ENCODE data around the gene CLDN7.

Gene CLDN7

DNA sequence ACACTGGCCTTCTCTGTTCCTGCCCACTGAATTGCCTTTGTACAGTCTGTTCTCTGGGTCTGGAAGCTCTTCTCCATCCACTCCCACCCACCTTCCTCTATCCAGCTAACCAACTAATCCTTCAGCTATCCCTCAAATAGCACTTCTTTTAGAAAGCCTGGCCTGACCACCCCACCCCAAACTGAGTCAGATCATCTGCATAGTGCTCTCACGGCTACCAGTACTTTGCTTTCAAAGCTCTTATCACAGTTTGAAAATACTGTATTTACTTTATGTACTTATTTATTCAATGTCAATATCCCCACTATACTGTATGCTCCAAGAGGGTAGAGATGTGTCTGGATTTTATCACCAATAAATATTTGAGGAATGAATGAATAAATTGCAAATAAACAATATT, 4.5 kb upstream of the CLDN7 start:
- Histone ChIP-seq H3K4me3 (ENCODE audit: low read depth in 1 of 5, low read length in 5 of 5) (no peak overlapping the region), H3K9me3 (ENCODE audit: control insufficient read depth in 5 of 5, low read length in 5 of 5) (no peaks in the 10 kb centered on the region), H3K27me3 (ENCODE audit: control insufficient read depth in 5 of 5, insufficient read depth in 4 of 5, low read length in 5 of 5) (peaks cover 0 to 19% (median 14%) of the 10 kb centered on the region in 5 donors), H3K4me1 (ENCODE audit: control insufficient read depth in 5 of 5, insufficient read depth in 5 of 5, low read length in 5 of 5) (peaks cover 0 to 29% (median 21%) of the 10 kb centered on the region in 5 donors), H3K9ac (ENCODE audit: low read length in 5 of 5) (no peak overlapping the region), H3K27ac (ENCODE audit: low read depth, low read length) (no peak overlapping the region), H3K36me3 (ENCODE audit: control insufficient read depth in 5 of 5, insufficient read depth in 5 of 5, low read length in 5 of 5) (no peaks in the 10 kb centered on the region)

DNA sequence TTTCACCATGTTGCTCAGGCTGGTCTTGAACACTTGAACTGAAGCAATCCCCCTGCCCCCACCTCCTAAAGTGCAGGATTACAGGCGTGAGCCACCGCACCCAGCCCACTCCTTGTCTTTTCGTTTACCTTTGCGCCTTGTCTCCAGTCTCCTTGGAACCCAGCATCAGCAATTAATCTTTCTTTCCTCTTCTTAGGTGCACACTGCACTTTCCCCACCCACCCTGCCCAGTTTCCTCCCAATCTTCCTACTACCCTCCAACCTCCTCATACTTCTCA, 1.5 kb upstream of the CLDN7 start:
- Histone ChIP-seq H3K27me3 (ENCODE audit: control insufficient read depth in 5 of 5, insufficient read depth in 4 of 5, low read length in 5 of 5) (peaks cover 0 to 22% (median 14%) of the 10 kb centered on the region in 5 donors), H3K36me3 (ENCODE audit: control insufficient read depth in 5 of 5, insufficient read depth in 5 of 5, low read length in 5 of 5) (peaks cover 0 to 10% (median 7%) of the 10 kb centered on the region in 5 donors), H3K9me3 (ENCODE audit: control insufficient read depth in 5 of 5, low read length in 5 of 5) (no peaks in the 10 kb centered on the region), H3K27ac (ENCODE audit: low read depth, low read length) (no peak overlapping the region), H3K4me1 (ENCODE audit: control insufficient read depth in 5 of 5, insufficient read depth in 5 of 5, low read length in 5 of 5) (peaks cover 0 to 46% (median 38%) of the 10 kb centered on the region in 5 donors), H3K9ac (ENCODE audit: low read length in 5 of 5) (no peak overlapping the region), H3K4me3 (ENCODE audit: low read depth in 1 of 5, low read length in 5 of 5) (peak overlapping the region in 1 of 5 donors; percentile 68)

DNA sequence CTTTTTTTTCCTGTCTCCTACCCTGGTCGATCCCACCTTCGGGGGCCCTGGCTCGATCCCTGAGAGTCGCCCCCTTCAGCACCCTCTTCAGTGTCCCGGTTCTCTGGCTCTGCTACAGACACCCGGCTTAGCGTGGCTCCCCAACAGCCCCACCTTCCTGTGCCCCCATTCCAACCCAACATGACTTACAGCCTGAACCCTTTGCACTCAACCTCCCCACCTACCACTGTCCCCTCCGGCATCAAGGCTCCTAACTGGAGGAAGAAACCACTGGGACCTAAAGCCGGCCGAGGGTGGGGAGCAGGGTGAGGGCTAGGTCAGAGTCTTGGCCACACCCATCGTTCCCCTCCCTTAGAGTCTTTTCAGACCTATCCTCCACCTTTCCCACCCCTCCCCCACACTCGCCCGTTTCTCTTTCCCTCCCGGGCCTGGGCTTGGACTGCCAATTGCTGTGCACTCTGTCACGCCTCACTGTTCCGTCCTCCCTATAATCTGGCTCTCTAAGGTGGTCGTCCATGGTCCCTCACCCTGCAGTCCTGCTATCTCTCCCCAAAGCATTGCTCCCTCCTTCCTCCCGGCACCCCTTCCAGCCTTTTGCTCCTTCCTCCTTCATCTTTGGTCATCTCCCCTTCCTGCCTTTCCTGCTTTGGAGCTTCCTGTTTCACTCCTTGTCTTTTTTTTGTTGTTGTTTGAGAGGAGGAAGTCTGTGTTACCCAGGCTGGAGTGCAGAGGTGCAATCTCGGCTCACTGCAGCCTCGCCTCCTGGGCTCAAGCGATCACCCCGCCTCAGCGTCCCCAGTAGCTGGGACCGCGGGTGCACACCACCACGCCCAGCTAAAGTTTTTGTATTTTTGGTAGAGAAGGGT, 890 bp upstream of the CLDN7 start:
- H3K9me3 ChIP-seq (ENCODE audit: control insufficient read depth in 5 of 5, low read length in 5 of 5): no peaks in the 10 kb centered on the region
- H3K36me3 ChIP-seq (ENCODE audit: control insufficient read depth in 5 of 5, insufficient read depth in 5 of 5, low read length in 5 of 5): peaks cover 0 to 15% (median 11%) of the 10 kb centered on the region in 5 donors
- H3K27me3 ChIP-seq (ENCODE audit: control insufficient read depth in 5 of 5, insufficient read depth in 4 of 5, low read length in 5 of 5): peaks cover 0 to 22% (median 14%) of the 10 kb centered on the region in 5 donors
- no peak overlapping the region for H3K27ac ChIP-seq (ENCODE audit: low read depth, low read length)
- peaks cover 0 to 47% (median 41%) of the 10 kb centered on the region in 5 donors for H3K4me1 ChIP-seq (ENCODE audit: control insufficient read depth in 5 of 5, insufficient read depth in 5 of 5, low read length in 5 of 5)
- H3K4me3 ChIP-seq (ENCODE audit: low read depth in 1 of 5, low read length in 5 of 5): peak overlapping the region in 4 of 5 donors; percentile 52 to 75 (median 61)
- H3K9ac ChIP-seq (ENCODE audit: low read length in 5 of 5): peak overlapping the region in 3 of 5 donors; percentile 21 to 35 (median 33)

DNA sequence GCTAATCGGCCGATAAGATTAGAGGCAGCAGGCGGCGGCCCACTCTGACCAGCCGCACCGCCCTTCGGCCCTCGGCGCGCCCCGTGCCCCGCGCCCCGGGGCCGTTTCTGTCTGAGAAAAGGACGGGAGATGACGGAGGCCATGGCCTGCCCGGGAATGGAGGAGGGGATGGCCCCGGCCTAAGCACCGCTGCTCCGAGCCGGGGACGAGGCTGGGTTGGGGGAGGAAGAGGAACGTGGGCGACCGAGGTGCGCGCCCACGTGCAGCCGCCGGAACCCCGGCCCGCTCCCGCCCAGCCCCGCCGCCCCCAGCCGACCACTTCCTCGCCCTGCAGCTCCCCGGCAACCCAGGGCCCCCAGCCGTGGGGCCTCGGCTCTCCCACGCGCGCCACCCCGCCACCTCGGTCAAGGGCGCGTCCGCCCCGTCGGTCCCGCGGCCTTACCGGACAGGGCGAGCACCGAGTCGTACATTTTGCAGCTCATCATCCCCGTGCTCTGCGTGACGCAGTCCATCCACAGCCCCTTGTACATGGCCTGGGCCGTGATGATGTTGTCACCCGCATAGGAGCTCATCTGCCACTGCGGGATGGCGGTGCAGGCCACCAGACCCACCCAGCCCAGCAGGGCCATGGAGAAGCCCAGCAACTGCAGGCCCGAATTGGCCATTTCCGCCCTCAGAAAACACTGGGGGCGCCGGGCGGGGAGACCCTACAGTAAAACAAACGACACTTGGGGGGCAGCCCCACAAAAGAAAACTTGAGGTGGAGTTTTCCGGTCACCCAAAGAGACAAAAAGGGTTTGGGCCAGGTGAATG, 693 bp downstream of the CLDN7 start:
- Histone ChIP-seq H3K4me1 (ENCODE audit: control insufficient read depth in 5 of 5, insufficient read depth in 5 of 5, low read length in 5 of 5) (peaks cover 0 to 47% (median 41%) of the 10 kb centered on the region in 5 donors), H3K4me3 (ENCODE audit: low read depth in 1 of 5, low read length in 5 of 5) (peak overlapping the region in 4 of 5 donors; percentile 54 to 68 (median 62)), H3K27ac (ENCODE audit: low read depth, low read length) (no peak overlapping the region), H3K27me3 (ENCODE audit: control insufficient read depth in 5 of 5, insufficient read depth in 4 of 5, low read length in 5 of 5) (peaks cover 0 to 22% (median 14%) of the 10 kb centered on the region in 5 donors), H3K36me3 (ENCODE audit: control insufficient read depth in 5 of 5, insufficient read depth in 5 of 5, low read length in 5 of 5) (peaks cover 0 to 31% (median 22%) of the 10 kb centered on the region in 5 donors), H3K9me3 (ENCODE audit: control insufficient read depth in 5 of 5, low read length in 5 of 5) (no peaks in the 10 kb centered on the region), H3K9ac (ENCODE audit: low read length in 5 of 5) (peak overlapping the region in 4 of 5 donors; percentile 43 to 67 (median 58))

DNA sequence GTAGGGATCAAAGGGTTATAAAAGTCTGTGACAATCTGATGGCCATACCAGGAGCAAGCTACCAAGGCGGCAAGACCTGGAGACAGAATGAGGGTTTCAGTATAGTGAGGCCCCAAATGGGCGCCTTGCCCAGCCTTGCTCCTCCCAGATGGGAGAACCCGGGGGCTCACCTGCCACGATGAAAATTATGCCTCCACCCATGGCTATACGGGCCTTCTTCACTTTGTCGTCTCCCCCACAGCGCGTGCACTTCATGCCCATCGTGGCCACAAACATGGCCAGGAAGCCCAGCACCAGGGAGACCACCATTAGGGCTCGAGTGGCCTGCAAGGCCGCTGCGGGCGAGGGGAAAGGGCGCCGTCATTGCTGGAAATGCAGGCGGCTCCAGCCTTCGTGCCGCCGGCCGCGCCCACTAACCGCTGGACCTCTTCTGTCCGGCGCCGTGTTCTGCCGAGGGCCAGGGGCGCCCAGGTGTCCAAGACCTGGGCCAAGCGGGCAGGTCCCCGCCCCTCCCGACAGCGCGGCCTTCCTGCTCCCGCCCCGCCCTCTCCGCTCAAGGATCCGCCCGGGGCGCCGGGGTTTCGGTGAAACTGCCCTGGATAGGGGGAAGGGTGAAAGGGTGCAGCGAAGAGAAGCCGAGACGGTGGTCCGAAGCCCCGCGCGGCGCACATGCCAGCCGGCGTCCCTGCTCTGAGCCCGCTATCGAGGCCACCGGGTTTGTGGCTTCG, 1.5 kb downstream of the CLDN7 start:
- peak overlapping the region in 4 of 5 donors; percentile 43 to 67 (median 58) for H3K9ac ChIP-seq (ENCODE audit: low read length in 5 of 5)
- peaks cover 0 to 22% (median 14%) of the 10 kb centered on the region in 5 donors for H3K27me3 ChIP-seq (ENCODE audit: control insufficient read depth in 5 of 5, insufficient read depth in 4 of 5, low read length in 5 of 5)
- no peaks in the 10 kb centered on the region for H3K9me3 ChIP-seq (ENCODE audit: control insufficient read depth in 5 of 5, low read length in 5 of 5)
- peaks cover 0 to 38% (median 28%) of the 10 kb centered on the region in 5 donors for H3K36me3 ChIP-seq (ENCODE audit: control insufficient read depth in 5 of 5, insufficient read depth in 5 of 5, low read length in 5 of 5)
- peak overlapping the region; percentile 41 for H3K27ac ChIP-seq (ENCODE audit: low read depth, low read length)
- H3K4me1 ChIP-seq (ENCODE audit: control insufficient read depth in 5 of 5, insufficient read depth in 5 of 5, low read length in 5 of 5): peaks cover 0 to 47% (median 41%) of the 10 kb centered on the region in 5 donors
- H3K4me3 ChIP-seq (ENCODE audit: low read depth in 1 of 5, low read length in 5 of 5): peak overlapping the region; percentile 19 to 68 (median 61)

DNA sequence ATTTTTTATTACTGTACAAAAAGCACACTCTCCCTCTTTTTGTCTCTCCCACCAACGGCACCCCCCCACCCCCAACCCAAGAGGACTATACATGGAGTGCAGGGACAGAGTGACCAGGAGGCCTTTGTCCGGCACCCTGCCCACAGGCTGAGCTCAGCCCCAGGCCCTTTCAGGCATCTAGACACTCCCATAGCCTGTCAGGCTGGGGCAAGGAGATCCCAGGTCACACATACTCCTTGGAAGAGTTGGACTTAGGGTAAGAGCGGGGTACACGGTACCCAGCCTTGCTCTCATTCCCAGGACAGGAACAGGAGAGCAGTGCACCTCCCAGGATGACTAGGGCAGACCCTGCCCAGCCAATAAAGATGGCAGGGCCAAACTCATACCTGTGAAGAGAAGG, 2.1 kb downstream of the CLDN7 start:
- H3K9ac ChIP-seq (ENCODE audit: low read length in 5 of 5): peak overlapping the region in 1 of 5 donors; percentile 1
- H3K9me3 ChIP-seq (ENCODE audit: control insufficient read depth in 5 of 5, low read length in 5 of 5): no peaks in the 10 kb centered on the region
- H3K36me3 ChIP-seq (ENCODE audit: control insufficient read depth in 5 of 5, insufficient read depth in 5 of 5, low read length in 5 of 5): peaks cover 0 to 43% (median 30%) of the 10 kb centered on the region in 5 donors
- H3K4me1 ChIP-seq (ENCODE audit: control insufficient read depth in 5 of 5, insufficient read depth in 5 of 5, low read length in 5 of 5): peaks cover 0 to 47% (median 41%) of the 10 kb centered on the region in 5 donors
- no peak overlapping the region for H3K4me3 ChIP-seq (ENCODE audit: low read depth in 1 of 5, low read length in 5 of 5)
- H3K27me3 ChIP-seq (ENCODE audit: control insufficient read depth in 5 of 5, insufficient read depth in 4 of 5, low read length in 5 of 5): peaks cover 0 to 22% (median 14%) of the 10 kb centered on the region in 5 donors
- H3K27ac ChIP-seq (ENCODE audit: low read depth, low read length): peak overlapping the region; percentile 41

DNA sequence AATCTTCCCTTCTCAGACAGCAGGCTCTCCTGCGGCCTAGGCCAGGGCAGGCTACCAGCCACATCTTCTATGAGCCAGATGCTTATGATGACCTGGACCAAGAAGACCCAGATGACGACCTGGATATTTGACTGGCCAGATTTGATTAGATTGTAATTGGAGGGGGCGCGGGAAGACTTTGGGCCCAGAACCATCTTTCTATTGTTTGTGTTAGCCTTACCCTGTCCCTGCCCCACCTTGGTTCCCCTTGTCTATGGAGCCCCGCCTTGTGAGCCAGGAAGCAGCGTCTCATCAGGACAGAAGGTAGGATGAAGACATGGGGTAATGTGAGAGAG, 2.8 kb downstream of the CLDN7 start:
- no peaks in the 10 kb centered on the region for H3K9me3 ChIP-seq (ENCODE audit: control insufficient read depth in 5 of 5, low read length in 5 of 5)
- H3K27ac ChIP-seq (ENCODE audit: low read depth, low read length): peak overlapping the region; percentile 59
- H3K36me3 ChIP-seq (ENCODE audit: control insufficient read depth in 5 of 5, insufficient read depth in 5 of 5, low read length in 5 of 5): peaks cover 3 to 50% (median 36%) of the 10 kb centered on the region in 5 donors
- peaks cover 0 to 22% (median 14%) of the 10 kb centered on the region in 5 donors for H3K27me3 ChIP-seq (ENCODE audit: control insufficient read depth in 5 of 5, insufficient read depth in 4 of 5, low read length in 5 of 5)
- H3K4me1 ChIP-seq (ENCODE audit: control insufficient read depth in 5 of 5, insufficient read depth in 5 of 5, low read length in 5 of 5): peaks cover 0 to 47% (median 41%) of the 10 kb centered on the region in 5 donors
- no peak overlapping the region for H3K9ac ChIP-seq (ENCODE audit: low read length in 5 of 5)
- no peak overlapping the region for H3K4me3 ChIP-seq (ENCODE audit: low read depth in 1 of 5, low read length in 5 of 5)

DNA sequence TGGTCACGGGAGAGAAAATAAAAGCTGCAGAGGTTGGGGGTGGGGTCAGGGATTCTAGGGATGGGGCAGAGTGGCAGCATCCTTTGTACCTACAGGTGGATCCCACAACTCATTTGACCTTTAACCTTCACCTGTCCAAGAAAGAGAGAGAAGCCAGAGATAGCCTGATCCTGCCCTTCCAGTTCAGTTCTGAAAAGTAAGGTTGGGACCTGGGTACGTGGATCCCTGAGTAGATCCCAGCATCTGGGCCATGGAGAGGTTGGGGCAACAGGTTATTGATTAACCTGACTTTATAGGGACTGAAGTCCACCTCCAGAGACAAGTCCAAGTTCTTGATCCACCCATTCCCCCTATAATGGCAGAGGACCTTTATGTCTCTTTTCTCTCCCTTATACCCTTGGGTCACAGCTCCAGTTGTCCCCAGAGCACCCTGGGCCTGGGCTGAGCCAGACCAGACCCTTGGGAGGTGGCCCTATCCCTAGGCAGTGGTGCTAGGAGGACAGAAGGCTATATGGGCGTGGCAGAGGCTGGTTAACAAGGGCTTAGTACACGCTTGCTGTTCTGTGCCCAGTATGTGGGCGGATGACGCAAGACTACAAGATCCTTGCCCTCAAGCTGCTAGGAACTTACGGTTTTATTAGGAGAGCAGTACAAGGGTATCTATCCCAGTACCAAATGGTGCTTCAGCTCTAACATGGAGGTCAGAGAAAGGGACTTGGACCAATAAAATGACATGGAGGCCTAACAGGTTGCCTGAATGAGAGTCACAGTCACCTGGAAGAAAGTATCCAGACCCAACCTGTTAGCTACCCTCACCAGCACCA, 3.3 kb downstream of the CLDN7 start:
- Histone ChIP-seq H3K4me1 (ENCODE audit: control insufficient read depth in 5 of 5, insufficient read depth in 5 of 5, low read length in 5 of 5) (peaks cover 0 to 47% (median 41%) of the 10 kb centered on the region in 5 donors), H3K27me3 (ENCODE audit: control insufficient read depth in 5 of 5, insufficient read depth in 4 of 5, low read length in 5 of 5) (peaks cover 0 to 22% (median 14%) of the 10 kb centered on the region in 5 donors), H3K36me3 (ENCODE audit: control insufficient read depth in 5 of 5, insufficient read depth in 5 of 5, low read length in 5 of 5) (peaks cover 8 to 55% (median 42%) of the 10 kb centered on the region in 5 donors), H3K27ac (ENCODE audit: low read depth, low read length) (peak overlapping the region; percentile 59), H3K9me3 (ENCODE audit: control insufficient read depth in 5 of 5, low read length in 5 of 5) (no peaks in the 10 kb centered on the region), H3K9ac (ENCODE audit: low read length in 5 of 5) (peak overlapping the region in 1 of 5 donors; percentile 4), H3K4me3 (ENCODE audit: low read depth in 1 of 5, low read length in 5 of 5) (no peak overlapping the region)
